ENCODE results near the gene CELF2. TPM values are rescaled to one million over a fixed set of nuclear protein-coding genes. Genes with fewer than 3 reads are reported as not detected.
"Not testable (repeated sequence)": the region's sequence is repeated elsewhere in the genome, so short reads cannot be mapped to it uniquely, and the experiment has no call there.

CELF2 gene
- polyA plus RNA-seq, 4 donors: 9.8 to 11.3 (median 10.6) TPM

- DNase-seq (ENCODE audit: low read depth in 4 of 4, low spot score in 2 of 4): no peak
Observed at GRCh38 chr10:11167233-11167966, 149.7 kb downstream of the CELF2 start.

- DNase-seq (ENCODE audit: low read depth in 4 of 4, low spot score in 2 of 4): no peak
Observed at GRCh38 chr10:11168423-11169090, 150.9 kb downstream of the CELF2 start.

GRCh38 chr10:11169976-11170375 is 152.3 kb downstream of the CELF2 start:
- DNase-seq (ENCODE audit: low read depth in 4 of 4, low spot score in 2 of 4): no peak

GRCh38 chr10:11170574-11170973 is 152.9 kb downstream of the CELF2 start:
- DNase-seq (ENCODE audit: low read depth in 4 of 4, low spot score in 2 of 4): no peak

GRCh38 chr10:11170993-11171851 is 153.6 kb downstream of the CELF2 start:
- no peak for DNase-seq (ENCODE audit: low read depth in 4 of 4, low spot score in 2 of 4)

GRCh38 chr10:11173042-11173441 is 155.4 kb downstream of the CELF2 start:
- DNase-seq (ENCODE audit: low read depth in 4 of 4, low spot score in 2 of 4): no peak

- no peak for DNase-seq (ENCODE audit: low read depth in 4 of 4, low spot score in 2 of 4)
Observed at GRCh38 chr10:11175823-11176243, 158.2 kb downstream of the CELF2 start.

- no peak for DNase-seq (ENCODE audit: low read depth in 4 of 4, low spot score in 2 of 4)
Observed at GRCh38 chr10:11176746-11177145, 159.1 kb downstream of the CELF2 start.

- no peak for DNase-seq (ENCODE audit: low read depth in 4 of 4, low spot score in 2 of 4)
Observed at GRCh38 chr10:11177381-11177780, 159.7 kb downstream of the CELF2 start.

- DNase-seq (ENCODE audit: low read depth in 4 of 4, low spot score in 2 of 4): no peak
Observed at GRCh38 chr10:11177926-11178471, 160.3 kb downstream of the CELF2 start.

- DNase-seq (ENCODE audit: low read depth in 4 of 4, low spot score in 2 of 4): no peak
Observed at GRCh38 chr10:11178606-11179515, 161.2 kb downstream of the CELF2 start.

- DNase-seq (ENCODE audit: low read depth in 4 of 4, low spot score in 2 of 4): no peak
Observed at GRCh38 chr10:11179516-11180105, 161.9 kb downstream of the CELF2 start.

GRCh38 chr10:11180228-11180627 is 162.6 kb downstream of the CELF2 start:
- DNase-seq (ENCODE audit: low read depth in 4 of 4, low spot score in 2 of 4): no peak

GRCh38 chr10:11181978-11182377 is 164.3 kb downstream of the CELF2 start:
- no peak for DNase-seq (ENCODE audit: low read depth in 4 of 4, low spot score in 2 of 4)

- DNase-seq (ENCODE audit: low read depth in 4 of 4, low spot score in 2 of 4): no peak
Observed at GRCh38 chr10:11183015-11183414, 165.3 kb downstream of the CELF2 start.

- no peak for DNase-seq (ENCODE audit: low read depth in 4 of 4, low spot score in 2 of 4)
Observed at GRCh38 chr10:11184093-11184492, 166.4 kb downstream of the CELF2 start.

GRCh38 chr10:11185128-11185665 is 167.5 kb downstream of the CELF2 start:
- not testable (repeated sequence) for DNase-seq (ENCODE audit: low read depth in 4 of 4, low spot score in 2 of 4)

GRCh38 chr10:11186374-11186773 is 168.7 kb downstream of the CELF2 start:
- DNase-seq (ENCODE audit: low read depth in 4 of 4, low spot score in 2 of 4): no peak
